Ramos (cell line): Measurements from ENCODE around the gene SLC7A1.

Experiments used
- in situ Hi-C: fragments of 300-500 bp; cut with MboI; formaldehyde crosslinking; loops from one replicate; pipeline ENCODE4 v1.14.3; 2022; ENCODE audit warnings: low sequenced_read_pairs; ENCODE audit not compliant: unreplicated experiment

Gene SLC7A1

GRCh38 chr13:29514720-29515310 is 80.7 kb downstream of the SLC7A1 start:
- in situ Hi-C loops, result loop anchor here (25.0 kb wide), 2 partner anchors 197 to 597 kb away; no protein-coding TSS in a partner anchor

GRCh38 chr13:29513981-29514719 is 81.3 kb downstream of the SLC7A1 start:
- in situ Hi-C loops, result loop anchor here (25.0 kb wide), 2 partner anchors 198 to 598 kb away; no protein-coding TSS in a partner anchor

- in situ Hi-C loops, result loop anchor here (25.0 kb wide), 2 partner anchors 199 to 599 kb away; no protein-coding TSS in a partner anchor
Measured at GRCh38 chr13:29513002-29513980, 82.2 kb downstream of the SLC7A1 start.

GRCh38 chr13:29511980-29512379 is 83.5 kb downstream of the SLC7A1 start:
- in situ Hi-C loops, result loop anchor here (25.0 kb wide), 2 partner anchors 200 to 600 kb away; no protein-coding TSS in a partner anchor

GRCh38 chr13:29511106-29511796 is 84.2 kb downstream of the SLC7A1 start:
- in situ Hi-C loops, result loop anchor here (25.0 kb wide), 2 partner anchors 201 to 601 kb away; no protein-coding TSS in a partner anchor

- in situ Hi-C loops, result loop anchor here (25.0 kb wide), 2 partner anchors 202 to 602 kb away; no protein-coding TSS in a partner anchor
Measured at GRCh38 chr13:29510651-29511084, 84.8 kb downstream of the SLC7A1 start.

GRCh38 chr13:29509999-29510589 is 85.4 kb downstream of the SLC7A1 start:
- in situ Hi-C loops, result loop anchor here (25.0 kb wide), 2 partner anchors 202 to 602 kb away; no protein-coding TSS in a partner anchor

GRCh38 chr13:29508876-29509252 is 86.6 kb downstream of the SLC7A1 start:
- in situ Hi-C loops, result loop anchor here (25.0 kb wide), 2 partner anchors 203 to 603 kb away; no protein-coding TSS in a partner anchor

- in situ Hi-C loops, result loop anchor here (25.0 kb wide), 2 partner anchors 204 to 604 kb away; no protein-coding TSS in a partner anchor
Measured at GRCh38 chr13:29508130-29508875, 87.2 kb downstream of the SLC7A1 start.

GRCh38 chr13:29507356-29507755 is 88.1 kb downstream of the SLC7A1 start:
- in situ Hi-C loops, result loop anchor here (25.0 kb wide), 2 partner anchors 205 to 605 kb away; no protein-coding TSS in a partner anchor

- in situ Hi-C loops, result loop anchor here (25.0 kb wide), 2 partner anchors 206 to 606 kb away; no protein-coding TSS in a partner anchor
Measured at GRCh38 chr13:29505950-29506349, 89.5 kb downstream of the SLC7A1 start.

- in situ Hi-C loops, result loop anchor here (25.0 kb wide), 2 partner anchors 207 to 607 kb away; no protein-coding TSS in a partner anchor
Measured at GRCh38 chr13:29505511-29505910, 90.0 kb downstream of the SLC7A1 start.

- in situ Hi-C loops, result loop anchor here (25.0 kb wide), 2 partner anchors 208 to 608 kb away; no protein-coding TSS in a partner anchor
Measured at GRCh38 chr13:29504691-29505090, 90.8 kb downstream of the SLC7A1 start.

- in situ Hi-C loops, result loop anchor here (25.0 kb wide), 2 partner anchors 209 to 609 kb away; no protein-coding TSS in a partner anchor
Measured at GRCh38 chr13:29503041-29503837, 92.2 kb downstream of the SLC7A1 start.

GRCh38 chr13:29502391-29503008 is 93.0 kb downstream of the SLC7A1 start:
- in situ Hi-C loops, result loop anchor here (25.0 kb wide), 2 partner anchors 210 to 610 kb away; no protein-coding TSS in a partner anchor

- in situ Hi-C loops, result loop anchor here (25.0 kb wide), 2 partner anchors 211 to 611 kb away; no protein-coding TSS in a partner anchor
Measured at GRCh38 chr13:29501674-29502073, 93.8 kb downstream of the SLC7A1 start.
